ENCODE measurements around the gene MAP4K3.

The MAP4K3 gene

GRCh38 chr2:39411181-39411944 lies 25.7 kb downstream of the MAP4K3 start:
- TF ChIP-seq ZFP3 (CRISPR knock-in tag; IDR thresholded peaks at IDR 0.05): peak; percentile 43; the same call in 1 of the 2 replicates
- TF ChIP-seq ISL1 (CRISPR knock-in tag; IDR thresholded peaks at IDR 0.05): peak; percentile 79
- TF ChIP-seq, protein P1, sequence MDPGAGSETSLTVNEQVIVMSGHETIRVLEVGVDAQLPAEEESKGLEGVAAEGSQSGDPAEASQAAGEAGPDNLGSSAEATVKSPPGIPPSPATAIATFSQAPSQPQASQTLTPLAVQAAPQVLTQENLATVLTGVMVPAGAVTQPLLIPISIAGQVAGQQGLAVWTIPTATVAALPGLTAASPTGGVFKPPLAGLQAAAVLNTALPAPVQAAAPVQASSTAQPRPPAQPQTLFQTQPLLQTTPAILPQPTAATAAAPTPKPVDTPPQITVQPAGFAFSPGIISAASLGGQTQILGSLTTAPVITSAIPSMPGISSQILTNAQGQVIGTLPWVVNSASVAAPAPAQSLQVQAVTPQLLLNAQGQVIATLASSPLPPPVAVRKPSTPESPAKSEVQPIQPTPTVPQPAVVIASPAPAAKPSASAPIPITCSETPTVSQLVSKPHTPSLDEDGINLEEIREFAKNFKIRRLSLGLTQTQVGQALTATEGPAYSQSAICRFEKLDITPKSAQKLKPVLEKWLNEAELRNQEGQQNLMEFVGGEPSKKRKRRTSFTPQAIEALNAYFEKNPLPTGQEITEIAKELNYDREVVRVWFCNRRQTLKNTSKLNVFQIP (CRISPR knock-in tag; IDR thresholded peaks at IDR 0.05; ENCODE audit: borderline replicate concordance, low read depth): no peak
- TF ChIP-seq ZC3H10 (CRISPR knock-in tag; IDR thresholded peaks at IDR 0.05): no peak
- no peak for TF ChIP-seq PPARA (CRISPR knock-in tag; IDR thresholded peaks at IDR 0.05; ENCODE audit: borderline replicate concordance)
- no peak for TF ChIP-seq CSDC2 (CRISPR knock-in tag; IDR thresholded peaks at IDR 0.05)
- no peak; the same call in 1 of the 2 replicates for TF ChIP-seq ZNF8 (CRISPR knock-in tag; IDR thresholded peaks at IDR 0.05)
- no peak for TF ChIP-seq CREB5 (CRISPR knock-in tag; IDR thresholded peaks at IDR 0.05; ENCODE audit: low read depth)
- no peak for TF ChIP-seq ZFP30 (CRISPR knock-in tag; IDR thresholded peaks at IDR 0.05)
- no peak for TF ChIP-seq TCF4 (CRISPR knock-in tag; IDR thresholded peaks at IDR 0.05; ENCODE audit: borderline replicate concordance)
- peak; percentile 76 for ATAC-seq

GRCh38 chr2:39409697-39410389 lies 27.2 kb downstream of the MAP4K3 start:
- TF ChIP-seq, protein P2, sequence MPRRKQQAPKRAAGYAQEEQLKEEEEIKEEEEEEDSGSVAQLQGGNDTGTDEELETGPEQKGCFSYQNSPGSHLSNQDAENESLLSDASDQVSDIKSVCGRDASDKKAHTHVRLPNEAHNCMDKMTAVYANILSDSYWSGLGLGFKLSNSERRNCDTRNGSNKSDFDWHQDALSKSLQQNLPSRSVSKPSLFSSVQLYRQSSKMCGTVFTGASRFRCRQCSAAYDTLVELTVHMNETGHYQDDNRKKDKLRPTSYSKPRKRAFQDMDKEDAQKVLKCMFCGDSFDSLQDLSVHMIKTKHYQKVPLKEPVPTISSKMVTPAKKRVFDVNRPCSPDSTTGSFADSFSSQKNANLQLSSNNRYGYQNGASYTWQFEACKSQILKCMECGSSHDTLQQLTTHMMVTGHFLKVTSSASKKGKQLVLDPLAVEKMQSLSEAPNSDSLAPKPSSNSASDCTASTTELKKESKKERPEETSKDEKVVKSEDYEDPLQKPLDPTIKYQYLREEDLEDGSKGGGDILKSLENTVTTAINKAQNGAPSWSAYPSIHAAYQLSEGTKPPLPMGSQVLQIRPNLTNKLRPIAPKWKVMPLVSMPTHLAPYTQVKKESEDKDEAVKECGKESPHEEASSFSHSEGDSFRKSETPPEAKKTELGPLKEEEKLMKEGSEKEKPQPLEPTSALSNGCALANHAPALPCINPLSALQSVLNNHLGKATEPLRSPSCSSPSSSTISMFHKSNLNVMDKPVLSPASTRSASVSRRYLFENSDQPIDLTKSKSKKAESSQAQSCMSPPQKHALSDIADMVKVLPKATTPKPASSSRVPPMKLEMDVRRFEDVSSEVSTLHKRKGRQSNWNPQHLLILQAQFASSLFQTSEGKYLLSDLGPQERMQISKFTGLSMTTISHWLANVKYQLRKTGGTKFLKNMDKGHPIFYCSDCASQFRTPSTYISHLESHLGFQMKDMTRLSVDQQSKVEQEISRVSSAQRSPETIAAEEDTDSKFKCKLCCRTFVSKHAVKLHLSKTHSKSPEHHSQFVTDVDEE (CRISPR knock-in tag; IDR thresholded peaks at IDR 0.05): no peak
- 0 out of 2 replicates have a peak, but pooled peaks have one; percentile 50 for TF ChIP-seq ISL1 (CRISPR knock-in tag; IDR thresholded peaks at IDR 0.05)
- no peak for TF ChIP-seq PATZ1 (CRISPR knock-in tag; IDR thresholded peaks at IDR 0.05; ENCODE audit: borderline replicate concordance)
- ATAC-seq: no peak

DNA sequence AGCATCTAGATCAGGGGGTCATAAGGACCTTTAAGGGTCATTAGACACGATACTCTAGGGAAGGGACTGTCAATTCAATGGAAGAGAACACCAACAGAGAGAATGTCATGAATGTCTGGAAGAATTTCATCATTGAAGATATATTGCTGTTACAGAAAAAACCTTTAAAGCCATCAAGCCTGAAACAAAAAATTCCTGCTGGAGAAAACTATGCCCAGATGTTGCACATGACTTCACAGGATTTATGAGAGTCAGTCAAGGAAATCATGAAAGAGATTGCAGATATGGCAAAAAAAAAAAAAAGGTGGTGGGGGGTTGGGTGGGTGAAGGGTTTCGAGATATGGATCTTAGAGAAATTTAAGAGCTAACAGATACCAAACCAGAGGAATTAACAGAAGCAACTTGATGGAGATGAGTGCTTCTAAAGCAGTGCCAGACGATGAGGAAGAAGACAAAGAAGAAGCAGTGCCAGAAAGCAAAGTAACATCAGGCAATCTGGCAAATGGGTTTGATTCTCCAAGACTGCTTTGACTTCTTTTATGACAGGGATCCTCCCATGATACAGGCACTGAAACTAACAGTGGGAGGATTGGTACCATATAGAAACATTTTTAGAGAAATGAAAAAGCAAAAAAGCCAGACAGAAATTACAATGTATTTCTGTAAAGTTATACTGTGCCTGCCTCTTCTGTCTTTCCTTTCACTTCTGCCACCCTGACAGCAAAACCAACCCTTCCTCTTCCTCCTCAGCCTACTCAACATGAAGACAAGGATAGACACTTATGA lies 28.5 kb downstream of the MAP4K3 start:
- ATAC-seq: no peak
- TF ChIP-seq ZFP30 (CRISPR knock-in tag; IDR thresholded peaks at IDR 0.05): no peak
- TF ChIP-seq, protein P1 (CRISPR knock-in tag; IDR thresholded peaks at IDR 0.05; ENCODE audit: borderline replicate concordance, low read depth): no peak
- TF ChIP-seq CSDC2 (CRISPR knock-in tag; IDR thresholded peaks at IDR 0.05): no peak
- no peak for TF ChIP-seq ZC3H10 (CRISPR knock-in tag; IDR thresholded peaks at IDR 0.05)

DNA sequence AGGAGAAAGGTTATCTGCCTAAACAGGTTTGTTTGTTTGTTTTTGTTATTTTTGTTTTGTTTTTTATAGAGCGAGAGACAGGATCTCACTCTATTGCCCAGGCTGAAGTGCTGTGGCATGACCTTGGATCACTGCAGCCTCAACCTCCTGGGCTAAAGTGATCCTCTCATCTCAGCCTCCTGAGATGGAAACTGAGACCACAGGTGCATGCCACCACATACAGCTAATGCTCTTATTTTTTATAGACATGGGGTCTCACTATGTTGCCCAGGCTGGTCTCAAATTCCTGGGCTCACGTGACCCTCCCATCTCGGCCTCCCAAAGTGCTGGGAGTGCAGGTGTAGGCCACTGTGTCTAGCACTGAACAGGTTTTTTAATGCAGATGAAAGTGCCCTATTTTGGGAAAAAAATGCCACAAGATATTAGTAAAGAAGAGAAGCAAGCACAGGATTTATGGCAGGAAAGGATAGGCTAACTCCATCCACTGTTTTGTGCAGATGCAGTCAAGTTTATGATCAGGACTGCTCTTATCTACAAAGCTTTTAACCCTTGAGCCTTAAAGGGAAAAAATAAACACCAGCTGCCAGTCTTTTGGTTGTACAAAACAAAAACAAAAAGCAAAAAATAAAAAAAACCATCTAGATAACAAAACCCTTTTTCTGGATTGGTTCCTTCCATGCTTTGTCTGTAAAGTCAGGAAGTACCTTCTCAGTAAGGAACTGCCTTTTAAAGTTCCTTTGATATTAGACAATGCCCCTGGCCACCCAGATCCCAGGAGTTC lies 29.4 kb downstream of the MAP4K3 start:
- ATAC-seq: no peak
- no peak for TF ChIP-seq CSDC2 (CRISPR knock-in tag; IDR thresholded peaks at IDR 0.05)
- TF ChIP-seq CREB5 (CRISPR knock-in tag; IDR thresholded peaks at IDR 0.05; ENCODE audit: low read depth): no peak
- TF ChIP-seq ISL1 (CRISPR knock-in tag; IDR thresholded peaks at IDR 0.05): no peak
- TF ChIP-seq ZFP30 (CRISPR knock-in tag; IDR thresholded peaks at IDR 0.05): no peak
